Measurements from ENCODE around the gene RWDD1. TPM values are rescaled to one million over a fixed set of nuclear protein-coding genes. Genes with fewer than 3 reads are reported as not detected.
A peak's percentile ranks its signal among the peaks of the same experiment; 100 is the strongest.

RWDD1 gene
- total and polyA plus RNA-seq, 8 donors = 8.7 to 98.1 (median 47.6) TPM

- intact Hi-C loops (cut with DNase I; ENCODE audit: low total_unique reads) = loop anchor here (10.0 kb wide), 1 partner anchor 267 kb away; no protein-coding TSS in a partner anchor
- no peaks in the 10 kb centered on the region for H3K36me3 ChIP-seq
- H3K27ac ChIP-seq = no peak overlapping the region
- WGBS, 5 donors = 75 to 84% (median 77%) methylated on average over 12 of the region's 12 CpGs
- peak; percentile 56 to 84 for DNase-seq
- TF ChIP-seq POLR2A (IDR thresholded peaks at IDR 0.05) (no peak), CTCF (IDR thresholded peaks at IDR 0.05) (peak in 5 of 7 experiments; percentile 39 to 76 (median 71))
- no peak overlapping the region for H3K4me3 ChIP-seq
- peaks cover 0 to 4% (median 0%) of the 10 kb centered on the region in 4 donors for H3K4me1 ChIP-seq
- peaks cover 0 to 3% (median 0%) of the 10 kb centered on the region in 3 donors for H3K27me3 ChIP-seq
- H3K9me3 ChIP-seq = no peaks in the 10 kb centered on the region
Observed at GRCh38 chr6:116531675-116532570, 39.4 kb upstream of the RWDD1 start.

- intact Hi-C loops (cut with DNase I; ENCODE audit: low total_unique reads) = loop anchor here (10.0 kb wide), 1 partner anchor 269 kb away; no protein-coding TSS in a partner anchor
- Histone ChIP-seq H3K27ac (no peak overlapping the region), H3K27me3 (peaks cover 0 to 3% (median 0%) of the 10 kb centered on the region in 3 donors), H3K36me3 (no peaks in the 10 kb centered on the region), H3K9me3 (no peaks in the 10 kb centered on the region), H3K4me3 (no peak overlapping the region), H3K4me1 (peaks cover 0 to 4% (median 0%) of the 10 kb centered on the region in 4 donors)
- TF ChIP-seq EP300 (IDR thresholded peaks at IDR 0.05) = no peak
- DNase-seq = no peak
- 52 to 71% (median 53%) methylated on average over 9 of the region's 9 CpGs for WGBS, 5 donors
Observed at GRCh38 chr6:116533233-116533957, 37.9 kb upstream of the RWDD1 start.

GRCh38 chr6:116535109-116535508, 36.2 kb upstream of the RWDD1 start:
- H3K4me3 ChIP-seq = no peak overlapping the region
- H3K9me3 ChIP-seq = no peaks in the 10 kb centered on the region
- peaks cover 0 to 4% (median 0%) of the 10 kb centered on the region in 4 donors for H3K4me1 ChIP-seq
- H3K36me3 ChIP-seq = no peaks in the 10 kb centered on the region
- H3K27me3 ChIP-seq = peaks cover 0 to 5% (median 0%) of the 10 kb centered on the region in 3 donors
- intact Hi-C loops (cut with DNase I; ENCODE audit: low total_unique reads) = loop anchor here (10.0 kb wide), 1 partner anchor 270 kb away; no protein-coding TSS in a partner anchor
- TF ChIP-seq POLR2AphosphoS5 (IDR thresholded peaks at IDR 0.05) = no peak
- no peak for TF ChIP-seq POLR2A (IDR thresholded peaks at IDR 0.05)
- no peak for TF ChIP-seq EP300 (IDR thresholded peaks at IDR 0.05)
- no peak for TF ChIP-seq CTCF (IDR thresholded peaks at IDR 0.05)
- DNase-seq = no peak
- H3K27ac ChIP-seq = no peak overlapping the region

- 11 to 14% (median 11%) methylated on average over 4 of the region's 4 CpGs for WGBS, 5 donors
- Histone ChIP-seq H3K27me3 (peaks cover 0 to 16% (median 0%) of the 10 kb centered on the region in 3 donors), H3K9me3 (no peaks in the 10 kb centered on the region), H3K4me3 (no peak overlapping the region), H3K36me3 (no peaks in the 10 kb centered on the region), H3K4me1 (no peaks in the 10 kb centered on the region), H3K27ac (no peak overlapping the region)
- DNase-seq = peak in 1 of 2 donors; percentile 73
- no peak for TF ChIP-seq EP300 (IDR thresholded peaks at IDR 0.05)
- peak in 5 of 7 experiments; percentile 25 to 75 (median 55) for TF ChIP-seq CTCF (IDR thresholded peaks at IDR 0.05)
- TF ChIP-seq POLR2AphosphoS5 (IDR thresholded peaks at IDR 0.05) = no peak
- TF ChIP-seq POLR2A (IDR thresholded peaks at IDR 0.05) = no peak
- intact Hi-C loops (cut with DNase I; ENCODE audit: low total_unique reads) = loop anchor here (10.0 kb wide), 1 partner anchor 271 kb away; no protein-coding TSS in a partner anchor
Observed at GRCh38 chr6:116536216-116536621, 35.1 kb upstream of the RWDD1 start.

All from stomach (tissue), 9 donors.